HepG2 (cell line): Measurements from ENCODE around the gene ANKRD40. TPM values are rescaled to one million over a fixed set of nuclear protein-coding genes. Genes with fewer than 3 reads are reported as not detected.

ENCODE experiments used
- FOSL1 ChIP-seq: sonication (generic); formaldehyde crosslinking; IDR thresholded peaks from 2 replicates; pipeline ENCODE4 v1.9.0; 2021; ENCODE audit warnings: missing genetic modification reagents, borderline replicate concordance
- REL ChIP-seq: sonication (generic); formaldehyde crosslinking; conservative IDR thresholded peaks from 2 replicates; pipeline ENCODE4 v1.8.0; 2022; ENCODE audit warnings: mild to moderate bottlenecking, missing genetic modification reagents, moderate library complexity
- ZNF670 ChIP-seq: sonication (generic); formaldehyde crosslinking; IDR thresholded peaks from 2 replicates; pipeline ENCODE4 v1.8.0; 2022; ENCODE audit warnings: mild to moderate bottlenecking, missing genetic modification reagents, borderline replicate concordance
- polyA plus RNA-seq, 8 experiments: library from polyadenylated mRNA; depleted of rRNA in 3 of 8; stranded (reverse) in 7 of 8; unstranded in 1 of 8; fragments of >200 nt; fragmentation: Illumina TruSeq in 4 of 8; extraction: Trizol in 4 of 8; gene quantifications; 2 replicates each; pipeline versions ENCODE4 v1.2.1 to v1.2.3, GENCODE V29; 2011 to 2016; ENCODE audit warnings: low read depth in 4 of 8, missing spikeins in 1 of 8, mixed read lengths in 1 of 8; ENCODE audit not compliant: insufficient read depth in 1 of 8
- total RNA-seq, 5 experiments: library from RNA; depleted of rRNA; stranded (reverse); fragments of >200 nt; fragmentation: Illumina TruSeq; extraction: Trizol; gene quantifications; 2 replicates each; pipeline ENCODE4 v1.2.3, GENCODE V29; 2016; ENCODE audit warnings: low read depth in 1 of 5
- TF ChIP-seq, protein P1 (sequence below): sonication (generic); formaldehyde crosslinking; IDR thresholded peaks from one replicate; pipeline ENCODE4 v1.5.1; 2020; ENCODE audit warnings: mild to moderate bottlenecking, missing genetic modification reagents; ENCODE audit errors: not compliant biosample characterization
- TF ChIP-seq, protein P2 (sequence below): IDR thresholded peaks from 2 replicates; pipeline ENCODE4 v1.6.1; 2016; ENCODE audit warnings: mild to moderate bottlenecking
- TF ChIP-seq, protein P3 (sequence below): sonication (generic); formaldehyde crosslinking; IDR thresholded peaks from 2 replicates; pipeline ENCODE4 v1.4.0; 2020; ENCODE audit warnings: missing genetic modification reagents, borderline replicate concordance
- TF ChIP-seq, protein P4 (sequence below): sonication (generic); formaldehyde crosslinking; IDR thresholded peaks from 2 replicates; pipeline ENCODE4 v1.5.1; 2020; ENCODE audit warnings: mild to moderate bottlenecking, missing genetic modification reagents, borderline replicate concordance

The ANKRD40 gene
- total and polyA plus RNA-seq, 2 of the 13 experiments (the other 11 are each of a cell fraction or from before 2014, with no cell fraction given), result 35.0 to 46.4 TPM

DNA sequence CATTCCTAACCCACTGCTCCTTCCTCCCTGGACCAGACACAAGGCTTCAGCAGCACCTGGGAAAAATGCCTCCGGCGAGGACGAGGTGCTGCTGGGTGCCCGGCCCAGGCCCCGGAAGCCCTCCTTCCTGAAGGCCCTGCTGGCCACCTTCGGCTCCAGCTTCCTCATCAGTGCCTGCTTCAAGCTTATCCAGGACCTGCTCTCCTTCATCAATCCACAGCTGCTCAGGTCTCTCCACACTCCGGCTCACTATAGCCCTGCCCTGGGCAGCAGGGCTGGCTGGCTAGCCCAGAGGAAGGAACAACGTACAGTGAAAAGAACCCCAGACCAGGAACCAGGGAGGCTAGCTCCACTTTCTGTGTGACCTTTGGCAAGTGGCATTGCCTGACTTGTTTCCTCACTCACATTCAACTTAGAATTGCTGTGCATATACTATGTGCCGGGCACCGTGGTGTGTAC is 46.8 kb downstream of the ANKRD40 start (continued):
- TF ChIP-seq, protein P1, sequence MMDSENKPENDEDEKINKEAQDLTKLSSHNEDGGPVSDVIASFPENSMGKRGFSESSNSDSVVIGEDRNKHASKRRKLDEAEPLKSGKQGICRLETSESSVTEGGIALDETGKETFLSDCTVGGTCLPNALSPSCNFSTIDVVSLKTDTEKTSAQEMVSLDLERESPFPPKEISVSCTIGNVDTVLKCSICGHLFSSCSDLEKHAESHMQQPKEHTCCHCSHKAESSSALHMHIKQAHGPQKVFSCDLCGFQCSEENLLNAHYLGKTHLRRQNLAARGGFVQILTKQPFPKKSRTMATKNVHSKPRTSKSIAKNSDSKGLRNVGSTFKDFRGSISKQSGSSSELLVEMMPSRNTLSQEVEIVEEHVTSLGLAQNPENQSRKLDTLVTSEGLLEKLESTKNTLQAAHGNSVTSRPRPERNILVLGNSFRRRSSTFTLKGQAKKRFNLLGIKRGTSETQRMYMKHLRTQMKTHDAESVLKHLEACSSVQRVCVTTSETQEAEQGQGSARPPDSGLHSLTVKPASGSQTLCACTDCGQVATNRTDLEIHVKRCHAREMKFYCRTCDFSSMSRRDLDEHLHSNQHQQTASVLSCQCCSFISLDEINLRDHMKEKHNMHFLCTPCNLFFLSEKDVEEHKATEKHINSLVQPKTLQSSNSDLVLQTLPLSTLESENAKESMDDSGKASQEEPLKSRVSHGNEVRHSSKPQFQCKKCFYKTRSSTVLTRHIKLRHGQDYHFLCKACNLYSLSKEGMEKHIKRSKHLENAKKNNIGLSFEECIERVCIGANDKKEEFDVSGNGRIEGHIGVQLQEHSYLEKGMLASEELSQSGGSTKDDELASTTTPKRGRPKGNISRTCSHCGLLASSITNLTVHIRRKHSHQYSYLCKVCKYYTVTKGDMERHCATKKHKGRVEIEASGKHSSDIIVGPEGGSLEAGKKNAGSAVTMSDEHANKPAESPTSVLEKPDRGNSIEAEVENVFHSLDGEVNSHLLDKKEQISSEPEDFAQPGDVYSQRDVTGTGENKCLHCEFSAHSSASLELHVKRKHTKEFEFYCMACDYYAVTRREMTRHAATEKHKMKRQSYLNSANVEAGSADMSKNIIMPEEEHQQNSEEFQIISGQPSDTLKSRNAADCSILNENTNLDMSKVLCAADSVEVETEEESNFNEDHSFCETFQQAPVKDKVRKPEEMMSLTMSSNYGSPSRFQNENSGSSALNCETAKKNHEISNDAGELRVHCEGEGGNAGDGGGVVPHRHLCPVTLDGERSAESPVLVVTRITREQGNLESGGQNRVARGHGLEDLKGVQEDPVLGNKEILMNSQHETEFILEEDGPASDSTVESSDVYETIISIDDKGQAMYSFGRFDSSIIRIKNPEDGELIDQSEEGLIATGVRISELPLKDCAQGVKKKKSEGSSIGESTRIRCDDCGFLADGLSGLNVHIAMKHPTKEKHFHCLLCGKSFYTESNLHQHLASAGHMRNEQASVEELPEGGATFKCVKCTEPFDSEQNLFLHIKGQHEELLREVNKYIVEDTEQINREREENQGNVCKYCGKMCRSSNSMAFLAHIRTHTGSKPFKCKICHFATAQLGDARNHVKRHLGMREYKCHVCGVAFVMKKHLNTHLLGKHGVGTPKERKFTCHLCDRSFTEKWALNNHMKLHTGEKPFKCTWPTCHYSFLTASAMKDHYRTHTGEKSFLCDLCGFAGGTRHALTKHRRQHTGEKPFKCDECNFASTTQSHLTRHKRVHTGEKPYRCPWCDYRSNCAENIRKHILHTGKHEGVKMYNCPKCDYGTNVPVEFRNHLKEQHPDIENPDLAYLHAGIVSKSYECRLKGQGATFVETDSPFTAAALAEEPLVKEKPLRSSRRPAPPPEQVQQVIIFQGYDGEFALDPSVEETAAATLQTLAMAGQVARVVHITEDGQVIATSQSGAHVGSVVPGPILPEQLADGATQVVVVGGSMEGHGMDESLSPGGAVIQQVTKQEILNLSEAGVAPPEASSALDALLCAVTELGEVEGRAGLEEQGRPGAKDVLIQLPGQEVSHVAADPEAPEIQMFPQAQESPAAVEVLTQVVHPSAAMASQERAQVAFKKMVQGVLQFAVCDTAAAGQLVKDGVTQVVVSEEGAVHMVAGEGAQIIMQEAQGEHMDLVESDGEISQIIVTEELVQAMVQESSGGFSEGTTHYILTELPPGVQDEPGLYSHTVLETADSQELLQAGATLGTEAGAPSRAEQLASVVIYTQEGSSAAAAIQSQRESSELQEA (CRISPR knock-in tag), result peak; percentile 1
- TF ChIP-seq, protein P2, sequence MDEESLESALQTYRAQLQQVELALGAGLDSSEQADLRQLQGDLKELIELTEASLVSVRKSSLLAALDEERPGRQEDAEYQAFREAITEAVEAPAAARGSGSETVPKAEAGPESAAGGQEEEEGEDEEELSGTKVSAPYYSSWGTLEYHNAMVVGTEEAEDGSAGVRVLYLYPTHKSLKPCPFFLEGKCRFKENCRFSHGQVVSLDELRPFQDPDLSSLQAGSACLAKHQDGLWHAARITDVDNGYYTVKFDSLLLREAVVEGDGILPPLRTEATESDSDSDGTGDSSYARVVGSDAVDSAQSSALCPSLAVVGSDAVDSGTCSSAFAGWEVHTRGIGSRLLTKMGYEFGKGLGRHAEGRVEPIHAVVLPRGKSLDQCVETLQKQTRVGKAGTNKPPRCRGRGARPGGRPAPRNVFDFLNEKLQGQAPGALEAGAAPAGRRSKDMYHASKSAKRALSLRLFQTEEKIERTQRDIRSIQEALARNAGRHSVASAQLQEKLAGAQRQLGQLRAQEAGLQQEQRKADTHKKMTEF, result no peak
- TF ChIP-seq FOSL1 (CRISPR knock-in tag) (no peak), REL (CRISPR knock-in tag) (no peak; the same call in 1 of the 2 replicates), ZNF670 (CRISPR knock-in tag) (0 out of 2 replicates have a peak, but pooled peaks have one; percentile 32)
- TF ChIP-seq, protein P3, sequence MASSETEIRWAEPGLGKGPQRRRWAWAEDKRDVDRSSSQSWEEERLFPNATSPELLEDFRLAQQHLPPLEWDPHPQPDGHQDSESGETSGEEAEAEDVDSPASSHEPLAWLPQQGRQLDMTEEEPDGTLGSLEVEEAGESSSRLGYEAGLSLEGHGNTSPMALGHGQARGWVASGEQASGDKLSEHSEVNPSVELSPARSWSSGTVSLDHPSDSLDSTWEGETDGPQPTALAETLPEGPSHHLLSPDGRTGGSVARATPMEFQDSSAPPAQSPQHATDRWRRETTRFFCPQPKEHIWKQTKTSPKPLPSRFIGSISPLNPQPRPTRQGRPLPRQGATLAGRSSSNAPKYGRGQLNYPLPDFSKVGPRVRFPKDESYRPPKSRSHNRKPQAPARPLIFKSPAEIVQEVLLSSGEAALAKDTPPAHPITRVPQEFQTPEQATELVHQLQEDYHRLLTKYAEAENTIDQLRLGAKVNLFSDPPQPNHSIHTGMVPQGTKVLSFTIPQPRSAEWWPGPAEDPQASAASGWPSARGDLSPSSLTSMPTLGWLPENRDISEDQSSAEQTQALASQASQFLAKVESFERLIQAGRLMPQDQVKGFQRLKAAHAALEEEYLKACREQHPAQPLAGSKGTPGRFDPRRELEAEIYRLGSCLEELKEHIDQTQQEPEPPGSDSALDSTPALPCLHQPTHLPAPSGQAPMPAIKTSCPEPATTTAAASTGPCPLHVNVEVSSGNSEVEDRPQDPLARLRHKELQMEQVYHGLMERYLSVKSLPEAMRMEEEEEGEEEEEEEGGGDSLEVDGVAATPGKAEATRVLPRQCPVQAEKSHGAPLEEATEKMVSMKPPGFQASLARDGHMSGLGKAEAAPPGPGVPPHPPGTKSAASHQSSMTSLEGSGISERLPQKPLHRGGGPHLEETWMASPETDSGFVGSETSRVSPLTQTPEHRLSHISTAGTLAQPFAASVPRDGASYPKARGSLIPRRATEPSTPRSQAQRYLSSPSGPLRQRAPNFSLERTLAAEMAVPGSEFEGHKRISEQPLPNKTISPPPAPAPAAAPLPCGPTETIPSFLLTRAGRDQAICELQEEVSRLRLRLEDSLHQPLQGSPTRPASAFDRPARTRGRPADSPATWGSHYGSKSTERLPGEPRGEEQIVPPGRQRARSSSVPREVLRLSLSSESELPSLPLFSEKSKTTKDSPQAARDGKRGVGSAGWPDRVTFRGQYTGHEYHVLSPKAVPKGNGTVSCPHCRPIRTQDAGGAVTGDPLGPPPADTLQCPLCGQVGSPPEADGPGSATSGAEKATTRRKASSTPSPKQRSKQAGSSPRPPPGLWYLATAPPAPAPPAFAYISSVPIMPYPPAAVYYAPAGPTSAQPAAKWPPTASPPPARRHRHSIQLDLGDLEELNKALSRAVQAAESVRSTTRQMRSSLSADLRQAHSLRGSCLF (CRISPR knock-in tag), result no peak
- TF ChIP-seq, protein P4, sequence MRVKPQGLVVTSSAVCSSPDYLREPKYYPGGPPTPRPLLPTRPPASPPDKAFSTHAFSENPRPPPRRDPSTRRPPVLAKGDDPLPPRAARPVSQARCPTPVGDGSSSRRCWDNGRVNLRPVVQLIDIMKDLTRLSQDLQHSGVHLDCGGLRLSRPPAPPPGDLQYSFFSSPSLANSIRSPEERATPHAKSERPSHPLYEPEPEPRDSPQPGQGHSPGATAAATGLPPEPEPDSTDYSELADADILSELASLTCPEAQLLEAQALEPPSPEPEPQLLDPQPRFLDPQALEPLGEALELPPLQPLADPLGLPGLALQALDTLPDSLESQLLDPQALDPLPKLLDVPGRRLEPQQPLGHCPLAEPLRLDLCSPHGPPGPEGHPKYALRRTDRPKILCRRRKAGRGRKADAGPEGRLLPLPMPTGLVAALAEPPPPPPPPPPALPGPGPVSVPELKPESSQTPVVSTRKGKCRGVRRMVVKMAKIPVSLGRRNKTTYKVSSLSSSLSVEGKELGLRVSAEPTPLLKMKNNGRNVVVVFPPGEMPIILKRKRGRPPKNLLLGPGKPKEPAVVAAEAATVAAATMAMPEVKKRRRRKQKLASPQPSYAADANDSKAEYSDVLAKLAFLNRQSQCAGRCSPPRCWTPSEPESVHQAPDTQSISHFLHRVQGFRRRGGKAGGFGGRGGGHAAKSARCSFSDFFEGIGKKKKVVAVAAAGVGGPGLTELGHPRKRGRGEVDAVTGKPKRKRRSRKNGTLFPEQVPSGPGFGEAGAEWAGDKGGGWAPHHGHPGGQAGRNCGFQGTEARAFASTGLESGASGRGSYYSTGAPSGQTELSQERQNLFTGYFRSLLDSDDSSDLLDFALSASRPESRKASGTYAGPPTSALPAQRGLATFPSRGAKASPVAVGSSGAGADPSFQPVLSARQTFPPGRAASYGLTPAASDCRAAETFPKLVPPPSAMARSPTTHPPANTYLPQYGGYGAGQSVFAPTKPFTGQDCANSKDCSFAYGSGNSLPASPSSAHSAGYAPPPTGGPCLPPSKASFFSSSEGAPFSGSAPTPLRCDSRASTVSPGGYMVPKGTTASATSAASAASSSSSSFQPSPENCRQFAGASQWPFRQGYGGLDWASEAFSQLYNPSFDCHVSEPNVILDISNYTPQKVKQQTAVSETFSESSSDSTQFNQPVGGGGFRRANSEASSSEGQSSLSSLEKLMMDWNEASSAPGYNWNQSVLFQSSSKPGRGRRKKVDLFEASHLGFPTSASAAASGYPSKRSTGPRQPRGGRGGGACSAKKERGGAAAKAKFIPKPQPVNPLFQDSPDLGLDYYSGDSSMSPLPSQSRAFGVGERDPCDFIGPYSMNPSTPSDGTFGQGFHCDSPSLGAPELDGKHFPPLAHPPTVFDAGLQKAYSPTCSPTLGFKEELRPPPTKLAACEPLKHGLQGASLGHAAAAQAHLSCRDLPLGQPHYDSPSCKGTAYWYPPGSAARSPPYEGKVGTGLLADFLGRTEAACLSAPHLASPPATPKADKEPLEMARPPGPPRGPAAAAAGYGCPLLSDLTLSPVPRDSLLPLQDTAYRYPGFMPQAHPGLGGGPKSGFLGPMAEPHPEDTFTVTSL (CRISPR knock-in tag), result 0 out of 2 replicates have a peak, but pooled peaks have one; percentile 21
